Trophoblast cell (in vitro differentiated cells and primary cell): ENCODE data around the gene GTF2IRD1.

Experiments used
- DNase-seq, 2 donors: peaks; one replicate each; pipeline ENCODE4 v3.0.0-alpha.2; 2016
- H2AFZ ChIP-seq: 2 replicates; pipeline ENCODE4 v1.6.1; 2013; ENCODE audit warnings: low read length, moderate library complexity, mild to moderate bottlenecking; ENCODE audit not compliant: insufficient read depth, poor library complexity
- H2AK5ac ChIP-seq: 2 replicates; pipeline ENCODE4 v1.6.1; 2013; ENCODE audit warnings: mild to moderate bottlenecking, low read length
- H2BK120ac ChIP-seq: 2 replicates; pipeline ENCODE4 v1.6.1; 2013; ENCODE audit warnings: low read length, mild to moderate bottlenecking, moderate library complexity; ENCODE audit not compliant: insufficient read depth, poor library complexity
- H2BK12ac ChIP-seq: 2 replicates; pipeline ENCODE4 v1.6.1; 2013; ENCODE audit warnings: mild to moderate bottlenecking, low read length, moderate library complexity
- H2BK5ac ChIP-seq: 2 replicates; pipeline ENCODE4 v1.6.1; 2013; ENCODE audit warnings: low read length, low read depth, moderate library complexity, mild to moderate bottlenecking; ENCODE audit not compliant: poor library complexity
- H3K14ac ChIP-seq: 2 replicates; pipeline ENCODE4 v1.6.1; 2013; ENCODE audit warnings: mild to moderate bottlenecking, low read length
- H3K18ac ChIP-seq: 2 replicates; pipeline ENCODE4 v1.6.1; 2013; ENCODE audit warnings: mild to moderate bottlenecking, low read length
- H3K23ac ChIP-seq: 2 replicates; pipeline ENCODE4 v1.6.1; 2013; ENCODE audit warnings: low read length
- H3K27ac ChIP-seq: 2 replicates; pipeline ENCODE4 v1.5.1; 2013; ENCODE audit warnings: low read depth, mild to moderate bottlenecking, inconsistent platforms, low read length, moderate library complexity
- H3K27me3 ChIP-seq: 2 replicates; pipeline ENCODE4 v1.6.1; 2013; ENCODE audit warnings: inconsistent platforms, mild to moderate bottlenecking, low read length, moderate library complexity; ENCODE audit not compliant: insufficient read depth
- H3K36me3 ChIP-seq, 2 experiments: 1 replicate in 1 of 2; 2 replicates in 1 of 2; pipeline ENCODE4 v1.6.1; 2013; ENCODE audit warnings: low read length in 2 of 2, mild to moderate bottlenecking in 2 of 2, moderate library complexity in 1 of 2; ENCODE audit not compliant: insufficient read depth in 2 of 2, control insufficient read depth in 1 of 2
- H3K4ac ChIP-seq: 2 replicates; pipeline ENCODE4 v1.6.1; 2013; ENCODE audit warnings: low read depth, mild to moderate bottlenecking, low read length, moderate library complexity
- H3K4me1 ChIP-seq, 2 experiments: 1 replicate in 1 of 2; 2 replicates in 1 of 2; pipeline ENCODE4 v1.6.1; 2013; ENCODE audit warnings: low read length in 2 of 2, mild to moderate bottlenecking in 2 of 2, moderate library complexity in 1 of 2; ENCODE audit not compliant: insufficient read depth in 2 of 2, control insufficient read depth in 1 of 2
- H3K4me2 ChIP-seq: 2 replicates; pipeline ENCODE4 v1.6.1; 2013; ENCODE audit warnings: inconsistent platforms, mild to moderate bottlenecking, low read length, moderate library complexity
- H3K4me3 ChIP-seq: 2 replicates; pipeline ENCODE4 v1.5.1; 2013; ENCODE audit warnings: mild to moderate bottlenecking, low read depth, low read length, inconsistent platforms
- H3K79me1 ChIP-seq: one replicate; pipeline ENCODE4 v1.6.1; 2013; ENCODE audit warnings: low read length
- H3K79me2 ChIP-seq: 2 replicates; pipeline ENCODE4 v1.6.1; 2013; ENCODE audit warnings: low read length, mild to moderate bottlenecking; ENCODE audit not compliant: control insufficient read depth, insufficient read depth, poor library complexity
- H3K9ac ChIP-seq: 2 replicates; pipeline ENCODE4 v1.6.1; 2013; ENCODE audit warnings: mild to moderate bottlenecking, low read length
- H3K9me3 ChIP-seq: 2 replicates; pipeline ENCODE4 v1.6.1; 2013; ENCODE audit warnings: low read depth, mild to moderate bottlenecking, control low read depth, inconsistent platforms, low read length; ENCODE audit not compliant: insufficient read depth
- H4K12ac ChIP-seq: 2 replicates; pipeline ENCODE4 v1.6.1; 2013; ENCODE audit warnings: low read depth, mild to moderate bottlenecking, low read length, moderate library complexity
- H4K8ac ChIP-seq: 2 replicates; pipeline ENCODE4 v1.6.1; 2013; ENCODE audit warnings: low read depth, mild to moderate bottlenecking, low read length, moderate library complexity
- H4K91ac ChIP-seq: one replicate; pipeline ENCODE4 v1.6.1; 2013; ENCODE audit warnings: low read depth, mild to moderate bottlenecking, low read length, moderate library complexity
- WGBS: extraction: QIAGEN DNeasy Blood & Tissue Kit; methylation state at CpG from one replicate; pipeline ENCODE4 v1.1.7; 2013; ENCODE audit warnings: missing lambda C conversion rate; ENCODE audit not compliant: insufficient read length, insufficient coverage; ENCODE audit errors: extremely low coverage; 5-methylcytosine and 5-hydroxymethylcytosine counted together

GTF2IRD1 gene

DNA sequence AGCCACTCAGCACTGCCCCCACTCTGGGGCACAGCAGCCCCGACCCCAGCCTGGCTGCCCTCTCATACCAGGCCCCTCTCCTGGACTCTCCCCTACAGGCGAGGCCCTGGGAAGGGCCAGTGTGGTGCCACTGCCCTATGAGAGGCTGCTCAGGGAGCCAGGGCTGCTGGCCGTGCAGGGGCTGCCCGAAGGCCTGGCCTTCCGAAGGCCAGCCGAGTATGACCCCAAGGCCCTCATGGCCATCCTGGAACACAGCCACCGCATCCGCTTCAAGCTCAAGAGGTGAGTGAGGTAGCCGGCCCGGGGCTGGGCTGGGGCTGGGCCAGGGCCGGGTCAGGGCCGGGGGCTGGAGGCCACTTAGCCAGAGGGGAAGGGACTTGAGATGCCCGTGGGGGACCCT, 64.3 kb downstream of the GTF2IRD1 start:
- no peak overlapping the region for H3K4ac ChIP-seq
- WGBS: no CpG with 5 or more reads among the region's 13 CpGs
- no peak overlapping the region for H3K9ac ChIP-seq
- no peak overlapping the region for H3K4me2 ChIP-seq
- H2BK5ac ChIP-seq: no peak overlapping the region
- no peak overlapping the region for H3K27ac ChIP-seq
- H4K12ac ChIP-seq: no peak overlapping the region
- no peak overlapping the region for H2BK120ac ChIP-seq
- H3K14ac ChIP-seq: no peak overlapping the region
- no peak for DNase-seq
- no peak overlapping the region for H4K91ac ChIP-seq
- H3K4me1 ChIP-seq: no peaks in the 10 kb centered on the region
- H2AFZ ChIP-seq: no peak overlapping the region
- H2BK12ac ChIP-seq: no peak overlapping the region
- no peaks in the 10 kb centered on the region for H3K79me1 ChIP-seq
- no peaks in the 10 kb centered on the region for H3K79me2 ChIP-seq
- H3K36me3 ChIP-seq: peaks cover 45 to 48% of the 10 kb centered on the region in 2 experiments
- no peak overlapping the region for H3K23ac ChIP-seq
- no peak overlapping the region for H4K8ac ChIP-seq
- H3K4me3 ChIP-seq: no peak overlapping the region
- no peak overlapping the region for H2AK5ac ChIP-seq
- H3K9me3 ChIP-seq: peaks cover 2% of the 10 kb centered on the region
- no peaks in the 10 kb centered on the region for H3K27me3 ChIP-seq
- no peak overlapping the region for H3K18ac ChIP-seq

DNA sequence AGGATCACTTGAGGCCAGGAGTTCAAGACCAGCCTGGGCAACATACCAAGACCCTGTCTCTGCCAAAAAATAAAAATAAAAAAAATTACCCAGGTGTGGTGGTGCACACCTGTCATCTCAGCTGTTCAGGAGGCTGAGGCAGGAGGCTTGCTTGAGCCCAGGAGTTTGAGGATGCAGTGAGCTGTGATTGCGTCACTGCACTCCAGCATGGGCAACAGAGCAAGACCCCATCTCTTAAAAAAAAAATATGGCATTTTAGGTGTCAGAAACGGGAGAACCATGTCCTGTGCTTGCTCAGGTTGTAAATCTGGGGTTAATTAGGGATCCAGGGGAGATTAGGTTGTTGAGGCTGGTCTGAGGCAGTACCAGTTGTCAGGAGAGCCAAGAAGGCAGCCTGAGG, 64.9 kb downstream of the GTF2IRD1 start:
- H3K4me1 ChIP-seq: no peaks in the 10 kb centered on the region
- peaks cover 2% of the 10 kb centered on the region for H3K9me3 ChIP-seq
- no peak overlapping the region for H3K4me2 ChIP-seq
- H3K27me3 ChIP-seq: no peaks in the 10 kb centered on the region
- no peak overlapping the region for H3K14ac ChIP-seq
- no peak overlapping the region for H3K18ac ChIP-seq
- no peak overlapping the region for H3K4me3 ChIP-seq
- H3K79me1 ChIP-seq: no peaks in the 10 kb centered on the region
- H3K27ac ChIP-seq: no peak overlapping the region
- H3K9ac ChIP-seq: no peak overlapping the region
- H2AK5ac ChIP-seq: no peak overlapping the region
- no peak overlapping the region for H4K12ac ChIP-seq
- no peak for DNase-seq
- H4K91ac ChIP-seq: no peak overlapping the region
- no peak overlapping the region for H2BK12ac ChIP-seq
- H4K8ac ChIP-seq: no peak overlapping the region
- H2AFZ ChIP-seq: no peak overlapping the region
- no peak overlapping the region for H3K4ac ChIP-seq
- WGBS: no CpG with 5 or more reads among the region's 2 CpGs
- H3K36me3 ChIP-seq: peaks cover 44 to 45% of the 10 kb centered on the region in 2 experiments
- H2BK120ac ChIP-seq: no peak overlapping the region
- no peaks in the 10 kb centered on the region for H3K79me2 ChIP-seq
- no peak overlapping the region for H2BK5ac ChIP-seq
- no peak overlapping the region for H3K23ac ChIP-seq

DNA sequence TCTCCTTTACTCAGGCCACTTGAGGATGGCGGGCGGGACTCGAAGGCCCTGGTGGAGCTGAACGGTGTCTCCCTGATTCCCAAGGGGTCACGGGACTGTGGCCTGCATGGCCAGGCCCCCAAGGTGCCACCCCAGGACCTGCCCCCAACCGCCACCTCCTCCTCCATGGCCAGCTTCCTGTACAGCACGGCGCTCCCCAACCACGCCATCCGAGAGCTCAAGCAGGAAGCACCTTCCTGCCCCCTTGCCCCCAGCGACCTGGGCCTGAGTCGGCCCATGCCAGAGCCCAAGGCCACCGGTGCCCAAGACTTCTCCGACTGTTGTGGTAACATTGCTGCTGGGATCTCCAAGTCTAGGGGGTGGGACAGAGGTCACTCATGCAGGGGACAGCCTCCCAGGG, 65.7 kb downstream of the GTF2IRD1 start:
- no peak for DNase-seq
- Histone ChIP-seq H3K18ac (no peak overlapping the region), H3K4me1 (no peaks in the 10 kb centered on the region), H3K4me3 (no peak overlapping the region), H2AFZ (no peak overlapping the region), H3K14ac (no peak overlapping the region), H4K8ac (no peak overlapping the region), H3K9ac (no peak overlapping the region), H4K91ac (no peak overlapping the region), H3K4me2 (no peak overlapping the region), H3K27me3 (no peaks in the 10 kb centered on the region), H2BK5ac (no peak overlapping the region), H3K79me2 (no peaks in the 10 kb centered on the region), H3K27ac (no peak overlapping the region), H3K23ac (no peak overlapping the region), H3K4ac (no peak overlapping the region), H3K79me1 (no peaks in the 10 kb centered on the region), H3K9me3 (peaks cover 2% of the 10 kb centered on the region), H2AK5ac (no peak overlapping the region), H3K36me3 (peaks cover 41 to 46% of the 10 kb centered on the region in 2 experiments), H4K12ac (no peak overlapping the region), H2BK120ac (no peak overlapping the region), H2BK12ac (no peak overlapping the region)
- WGBS: no CpG with 5 or more reads among the region's 14 CpGs

DNA sequence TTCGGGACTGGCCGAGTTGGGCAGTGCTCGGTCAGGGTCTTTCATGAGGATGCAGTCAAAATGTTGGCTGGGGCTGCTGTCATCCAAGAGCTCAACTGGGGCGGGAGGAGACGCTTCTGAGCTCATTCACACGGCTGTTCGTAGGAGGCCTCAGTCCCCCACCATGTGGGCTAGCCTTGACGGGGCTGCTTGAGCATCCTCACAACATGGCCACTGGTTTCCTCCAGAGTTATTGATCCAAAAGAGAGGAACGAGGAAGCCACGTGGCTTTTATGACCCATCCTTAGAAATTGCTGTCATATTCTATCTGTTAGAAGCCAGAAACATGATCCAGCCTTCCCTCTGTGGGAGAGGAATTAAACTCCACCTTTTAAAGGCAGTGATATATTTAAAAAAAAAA, 68.1 kb downstream of the GTF2IRD1 start:
- H3K4me2 ChIP-seq: no peak overlapping the region
- H3K4ac ChIP-seq: no peak overlapping the region
- H2BK120ac ChIP-seq: no peak overlapping the region
- no peak overlapping the region for H3K9ac ChIP-seq
- no peak overlapping the region for H2AK5ac ChIP-seq
- no peak overlapping the region for H4K8ac ChIP-seq
- no peak overlapping the region for H3K4me3 ChIP-seq
- no peak overlapping the region for H2BK5ac ChIP-seq
- no CpG with 5 or more reads among the region's 10 CpGs for WGBS
- no peak for DNase-seq
- no peaks in the 10 kb centered on the region for H3K27me3 ChIP-seq
- H3K18ac ChIP-seq: no peak overlapping the region
- no peaks in the 10 kb centered on the region for H3K79me2 ChIP-seq
- H3K36me3 ChIP-seq: peaks cover 32 to 45% of the 10 kb centered on the region in 2 experiments
- peaks cover 2% of the 10 kb centered on the region for H3K9me3 ChIP-seq
- no peak overlapping the region for H2AFZ ChIP-seq
- peaks cover 3% of the 10 kb centered on the region for H3K79me1 ChIP-seq
- H3K4me1 ChIP-seq: peaks cover 0 to 5% of the 10 kb centered on the region in 2 experiments
- H3K14ac ChIP-seq: no peak overlapping the region
- no peak overlapping the region for H3K23ac ChIP-seq
- H2BK12ac ChIP-seq: no peak overlapping the region
- no peak overlapping the region for H4K12ac ChIP-seq
- no peak overlapping the region for H3K27ac ChIP-seq
- H4K91ac ChIP-seq: no peak overlapping the region
